ENCODE data around the gene IGFBP5. TPM values are rescaled to one million over a fixed set of nuclear protein-coding genes. Genes with fewer than 3 reads are reported as not detected.

IGFBP5 gene
- total and polyA plus RNA-seq, 2 donors (not counting 3 experiments of a cell fraction or from before 2014, with no cell fraction given), result 0.06 TPM; not detected in 1

DNA sequence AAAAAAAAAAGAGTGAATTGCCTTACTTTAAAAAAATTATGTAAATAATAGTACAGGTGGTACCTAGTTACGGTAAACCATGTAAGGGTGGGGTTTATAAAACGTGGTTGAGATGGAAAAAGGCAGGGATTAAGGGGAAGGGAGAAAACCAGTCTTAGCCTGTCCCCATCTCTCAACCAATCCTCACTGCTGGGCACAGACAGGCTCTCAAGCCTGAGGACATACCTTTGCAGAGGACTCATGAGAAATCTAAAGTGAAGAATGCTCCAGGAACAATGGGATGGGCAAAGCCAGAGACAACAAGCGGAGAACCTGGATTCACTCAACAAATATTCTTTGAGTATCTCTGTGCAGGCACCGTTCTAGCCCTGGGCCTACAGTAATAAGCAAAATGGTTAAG lies 65.6 kb downstream of the IGFBP5 start:
- intact Hi-C loops (cut with micrococcal nuclease), result loop anchor here (10.0 kb wide), 2 partner anchors 415 to 515 kb away; no protein-coding TSS in a partner anchor
- TF ChIP-seq POLR2AphosphoS5 (IDR thresholded peaks at IDR 0.05; ENCODE audit: insufficient read depth, low read depth, low read length) (no peak), CTCF (IDR thresholded peaks at IDR 0.05; ENCODE audit: extremely low read depth in 1 of 2, insufficient read depth in 1 of 2, low read depth in 1 of 2, low read length in 2 of 2) (no peak), GATA2 (IDR thresholded peaks at IDR 0.05; ENCODE audit: insufficient read depth, insufficient read length, low read depth, low read length) (no peak), MYC (IDR thresholded peaks at IDR 0.05; ENCODE audit: low read depth, low read length) (no peak), EZH2 (IDR thresholded peaks at IDR 0.05; ENCODE audit: borderline replicate concordance, low read depth, low read length, severe bottlenecking) (no peak), JUN (IDR thresholded peaks at IDR 0.05; ENCODE audit: borderline replicate concordance, insufficient read depth, insufficient read length, low read depth) (no peak), FOS (IDR thresholded peaks at IDR 0.05; ENCODE audit: borderline replicate concordance, insufficient read depth, low read length) (no peak), POLR2A (IDR thresholded peaks at IDR 0.05; ENCODE audit: low read depth, low read length) (no peak)
- TF ChIP-seq, protein P1, sequence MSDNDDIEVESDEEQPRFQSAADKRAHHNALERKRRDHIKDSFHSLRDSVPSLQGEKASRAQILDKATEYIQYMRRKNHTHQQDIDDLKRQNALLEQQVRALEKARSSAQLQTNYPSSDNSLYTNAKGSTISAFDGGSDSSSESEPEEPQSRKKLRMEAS (IDR thresholded peaks at IDR 0.05; ENCODE audit: insufficient read depth, insufficient read length), result no peak
- no peak overlapping the region for H3K4me3 ChIP-seq (replicated peaks in 1 of 3; ENCODE audit: insufficient read depth in 1 of 3, low read depth in 1 of 3, low read length in 3 of 3)
- CTCF ChIA-PET, result no interaction called here
- no peak overlapping the region for H3K27ac ChIP-seq (ENCODE audit: insufficient read depth, low read depth, low read length)
- no peaks in the 10 kb centered on the region for H3K9me1 ChIP-seq (replicated peaks; ENCODE audit: control insufficient read depth, extremely low read depth, insufficient read depth, low read length)
- no peaks in the 10 kb centered on the region for H3K9me3 ChIP-seq (replicated peaks; ENCODE audit: control insufficient read depth, insufficient read depth, low read length)
- no peak overlapping the region for H3K4me2 ChIP-seq (ENCODE audit: insufficient read depth, low read length)
- BruUV-seq (replicated peaks), result no TSS peak
- H4K20me1 ChIP-seq (replicated peaks; ENCODE audit: control insufficient read depth, extremely low read depth, insufficient read depth, low read length), result no peaks in the 10 kb centered on the region
- peaks cover 6 to 9% of the 10 kb centered on the region in 2 experiments for H3K27me3 ChIP-seq (ENCODE audit: control insufficient read depth in 2 of 2, insufficient read depth in 2 of 2, low read length in 2 of 2)
- no peak overlapping the region for H2AFZ ChIP-seq (ENCODE audit: low read depth, low read length)
- H3K36me3 ChIP-seq (ENCODE audit: control insufficient read depth in 2 of 2, extremely low read depth in 1 of 2, insufficient read depth in 2 of 2, low read length in 2 of 2), result no peaks in the 10 kb centered on the region
- H3K4me1 ChIP-seq (ENCODE audit: control insufficient read depth, extremely low read depth, insufficient read depth, low read length), result peaks cover 6% of the 10 kb centered on the region
- FAIRE-seq (no peak), DNase-seq (ENCODE audit: low read depth, low spot score) (no peak)
- dilution Hi-C loops (cut with MboI; ENCODE audit: extremely low pct_ligation_motif_present, low sequenced_read_pairs), result no loop called here
- peaks cover 3% of the 10 kb centered on the region for H3K79me2 ChIP-seq (ENCODE audit: control insufficient read depth, insufficient read depth, low read length)
- POLR2A ChIA-PET, result no interaction called here
- no peak overlapping the region for H3K9ac ChIP-seq (replicated peaks; ENCODE audit: extremely low read depth, insufficient read depth, low read length)
